GM12872 (cell line): ENCODE results near the gene TSPEAR.

Experiments used
- CTCF ChIP-seq: IDR thresholded peaks from 3 replicates; pipeline ENCODE4 v1.5.1; 2011; ENCODE audit warnings: low read depth, mild to moderate bottlenecking, low read length, moderate library complexity; ENCODE audit not compliant: insufficient read depth

The TSPEAR gene

GRCh38 chr21:44483288-44484237 lies 227.8 kb downstream of the TSPEAR start:
- TF ChIP-seq CTCF = no peak

GRCh38 chr21:44482581-44483287 lies 228.6 kb downstream of the TSPEAR start:
- no peak for TF ChIP-seq CTCF

- no peak for TF ChIP-seq CTCF
Observed at GRCh38 chr21:44480200-44481053, 230.9 kb downstream of the TSPEAR start.

GRCh38 chr21:44479556-44480199 lies 231.7 kb downstream of the TSPEAR start:
- peak; percentile 67 for TF ChIP-seq CTCF

- no peak for TF ChIP-seq CTCF
Observed at GRCh38 chr21:44478801-44479167, 232.6 kb downstream of the TSPEAR start.

GRCh38 chr21:44478124-44478800 lies 233.1 kb downstream of the TSPEAR start:
- no peak for TF ChIP-seq CTCF
